ENCODE results near the gene CKS1B.

CKS1B gene

DNA sequence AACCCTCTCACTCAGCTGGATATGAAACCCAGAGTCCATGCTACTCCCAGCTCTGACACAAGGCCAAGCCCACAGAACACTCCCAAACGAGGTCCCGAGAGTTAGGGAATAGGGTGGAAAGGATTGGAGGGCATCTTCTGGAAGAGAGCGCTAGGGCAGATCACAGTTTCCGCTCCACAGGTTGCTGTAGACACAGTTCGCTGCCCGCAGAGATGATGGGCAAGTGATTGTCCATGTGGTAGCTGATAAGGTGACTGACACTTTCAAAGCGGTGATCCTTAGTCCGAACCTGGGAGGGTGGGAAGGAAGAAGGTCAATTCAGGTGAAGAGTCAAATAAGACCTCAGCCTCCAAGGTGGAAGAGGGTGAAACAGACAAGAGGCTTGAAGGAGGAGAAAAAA, 10.8 kb upstream of the CKS1B start:
- TF ChIP-seq, protein P1, sequence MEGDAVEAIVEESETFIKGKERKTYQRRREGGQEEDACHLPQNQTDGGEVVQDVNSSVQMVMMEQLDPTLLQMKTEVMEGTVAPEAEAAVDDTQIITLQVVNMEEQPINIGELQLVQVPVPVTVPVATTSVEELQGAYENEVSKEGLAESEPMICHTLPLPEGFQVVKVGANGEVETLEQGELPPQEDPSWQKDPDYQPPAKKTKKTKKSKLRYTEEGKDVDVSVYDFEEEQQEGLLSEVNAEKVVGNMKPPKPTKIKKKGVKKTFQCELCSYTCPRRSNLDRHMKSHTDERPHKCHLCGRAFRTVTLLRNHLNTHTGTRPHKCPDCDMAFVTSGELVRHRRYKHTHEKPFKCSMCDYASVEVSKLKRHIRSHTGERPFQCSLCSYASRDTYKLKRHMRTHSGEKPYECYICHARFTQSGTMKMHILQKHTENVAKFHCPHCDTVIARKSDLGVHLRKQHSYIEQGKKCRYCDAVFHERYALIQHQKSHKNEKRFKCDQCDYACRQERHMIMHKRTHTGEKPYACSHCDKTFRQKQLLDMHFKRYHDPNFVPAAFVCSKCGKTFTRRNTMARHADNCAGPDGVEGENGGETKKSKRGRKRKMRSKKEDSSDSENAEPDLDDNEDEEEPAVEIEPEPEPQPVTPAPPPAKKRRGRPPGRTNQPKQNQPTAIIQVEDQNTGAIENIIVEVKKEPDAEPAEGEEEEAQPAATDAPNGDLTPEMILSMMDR (IDR thresholded peaks at IDR 0.05; ENCODE audit: poor library complexity, severe bottlenecking) = no peak
- no peak for DNase-seq (ENCODE audit: low spot score)
- H3K27ac ChIP-seq (ENCODE audit: poor library complexity, severe bottlenecking) = peak overlapping the region; percentile 99
- peaks cover 22% of the 10 kb centered on the region for H3K4me1 ChIP-seq (ENCODE audit: insufficient read depth, poor library complexity, severe bottlenecking)
- no peak overlapping the region for H3K4me3 ChIP-seq (ENCODE audit: severe bottlenecking)
- H3K36me3 ChIP-seq (ENCODE audit: low read depth) = peaks cover 72% of the 10 kb centered on the region
- no peaks in the 10 kb centered on the region for H3K9me3 ChIP-seq (ENCODE audit: severe bottlenecking)
- ATAC-seq (ENCODE audit: low read depth) = no peak
- H3K27me3 ChIP-seq (ENCODE audit: insufficient read depth, poor library complexity, severe bottlenecking) = no peaks in the 10 kb centered on the region

DNA sequence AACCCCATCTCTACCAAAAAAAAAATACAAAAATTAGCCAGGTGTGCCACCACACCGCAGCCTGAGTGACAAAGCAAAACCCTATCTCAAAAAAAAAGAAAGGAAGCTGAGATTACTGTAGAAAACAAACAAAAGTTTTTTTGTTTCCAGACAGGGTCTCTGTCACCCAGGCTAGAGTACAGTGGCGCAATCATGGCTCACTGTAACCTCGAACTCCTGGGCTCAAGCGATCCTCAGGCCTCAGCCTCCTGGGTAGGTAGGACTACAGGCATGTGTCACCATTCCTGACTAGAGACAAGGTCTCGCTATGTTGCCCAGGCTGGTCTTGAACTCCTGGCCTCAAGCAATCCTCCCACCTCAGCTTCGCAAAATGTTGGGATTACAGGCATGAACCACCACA, 10.1 kb upstream of the CKS1B start:
- H3K4me1 ChIP-seq (ENCODE audit: insufficient read depth, poor library complexity, severe bottlenecking) = peaks cover 23% of the 10 kb centered on the region
- no peak for ATAC-seq (ENCODE audit: low read depth)
- H3K9me3 ChIP-seq (ENCODE audit: severe bottlenecking) = no peaks in the 10 kb centered on the region
- H3K27ac ChIP-seq (ENCODE audit: poor library complexity, severe bottlenecking) = peak overlapping the region; percentile 99
- TF ChIP-seq, protein P1 (IDR thresholded peaks at IDR 0.05; ENCODE audit: poor library complexity, severe bottlenecking) = no peak
- DNase-seq (ENCODE audit: low spot score) = no peak
- H3K27me3 ChIP-seq (ENCODE audit: insufficient read depth, poor library complexity, severe bottlenecking) = no peaks in the 10 kb centered on the region
- H3K4me3 ChIP-seq (ENCODE audit: severe bottlenecking) = no peak overlapping the region
- peaks cover 77% of the 10 kb centered on the region for H3K36me3 ChIP-seq (ENCODE audit: low read depth)

DNA sequence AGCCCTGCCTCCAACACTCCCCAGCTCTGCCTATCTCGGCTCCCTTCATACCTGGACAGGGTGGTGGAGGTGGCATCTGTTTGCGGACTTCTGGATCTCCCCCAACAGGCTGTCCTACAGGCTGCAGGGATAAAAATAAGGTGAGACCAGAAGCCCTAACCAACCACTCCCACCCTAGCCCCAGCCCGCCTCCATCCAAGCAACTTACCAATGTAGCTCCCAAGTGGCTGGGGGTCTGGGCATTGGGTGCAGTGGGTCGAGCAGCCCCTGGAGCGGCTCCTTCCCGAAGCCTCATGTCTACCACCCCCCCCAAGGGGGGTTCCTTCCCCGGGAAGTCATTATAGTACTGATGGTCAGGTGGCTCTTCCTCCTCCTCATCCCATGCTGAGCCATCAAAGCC, 8.4 kb upstream of the CKS1B start:
- TF ChIP-seq, protein P1 (IDR thresholded peaks at IDR 0.05; ENCODE audit: poor library complexity, severe bottlenecking) = no peak
- Histone ChIP-seq H3K27me3 (ENCODE audit: insufficient read depth, poor library complexity, severe bottlenecking) (no peaks in the 10 kb centered on the region), H3K4me3 (ENCODE audit: severe bottlenecking) (no peak overlapping the region), H3K9me3 (ENCODE audit: severe bottlenecking) (no peaks in the 10 kb centered on the region), H3K27ac (ENCODE audit: poor library complexity, severe bottlenecking) (peak overlapping the region; percentile 99), H3K36me3 (ENCODE audit: low read depth) (peaks cover 73% of the 10 kb centered on the region), H3K4me1 (ENCODE audit: insufficient read depth, poor library complexity, severe bottlenecking) (peaks cover 23% of the 10 kb centered on the region)
- DNase-seq (ENCODE audit: low spot score) (no peak), ATAC-seq (ENCODE audit: low read depth) (no peak)

DNA sequence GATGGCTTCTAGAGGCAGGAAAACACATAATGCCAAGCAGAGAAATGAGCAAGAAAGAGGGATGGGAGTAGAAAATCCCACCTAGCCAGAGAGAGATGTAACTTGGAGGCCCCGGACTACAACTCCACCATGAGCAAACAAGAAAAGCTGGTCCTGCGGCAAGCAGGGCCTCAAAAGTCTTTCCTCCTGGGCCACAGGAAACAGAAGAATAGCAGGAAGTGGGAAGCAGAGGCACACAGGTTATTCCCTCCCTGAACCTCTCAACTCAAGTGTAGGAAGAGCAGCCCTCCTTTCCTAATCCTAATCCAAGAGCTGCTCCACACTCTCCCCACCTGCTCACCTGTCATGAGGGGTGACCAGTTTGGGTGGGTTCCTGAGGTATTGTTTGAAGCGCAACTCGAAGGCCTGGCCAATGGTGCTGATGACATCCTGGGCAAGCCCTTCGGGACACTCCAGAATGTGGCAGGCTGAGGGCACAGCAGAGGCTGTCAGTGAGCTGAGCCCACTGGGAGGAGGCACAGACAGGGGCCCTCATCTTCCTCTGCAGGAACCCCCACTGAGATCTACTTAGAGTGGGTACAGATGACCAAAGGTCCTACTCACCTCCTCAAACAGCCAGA, 7.0 kb upstream of the CKS1B start:
- no peaks in the 10 kb centered on the region for H3K9me3 ChIP-seq (ENCODE audit: severe bottlenecking)
- no peak overlapping the region for H3K4me3 ChIP-seq (ENCODE audit: severe bottlenecking)
- TF ChIP-seq, protein P1 (IDR thresholded peaks at IDR 0.05; ENCODE audit: poor library complexity, severe bottlenecking) = no peak
- peaks cover 32% of the 10 kb centered on the region for H3K4me1 ChIP-seq (ENCODE audit: insufficient read depth, poor library complexity, severe bottlenecking)
- ATAC-seq (ENCODE audit: low read depth) (no peak), DNase-seq (ENCODE audit: low spot score) (no peak)
- peaks cover 70% of the 10 kb centered on the region for H3K36me3 ChIP-seq (ENCODE audit: low read depth)
- H3K27me3 ChIP-seq (ENCODE audit: insufficient read depth, poor library complexity, severe bottlenecking) = no peaks in the 10 kb centered on the region
- H3K27ac ChIP-seq (ENCODE audit: poor library complexity, severe bottlenecking) = peak overlapping the region; percentile 99

DNA sequence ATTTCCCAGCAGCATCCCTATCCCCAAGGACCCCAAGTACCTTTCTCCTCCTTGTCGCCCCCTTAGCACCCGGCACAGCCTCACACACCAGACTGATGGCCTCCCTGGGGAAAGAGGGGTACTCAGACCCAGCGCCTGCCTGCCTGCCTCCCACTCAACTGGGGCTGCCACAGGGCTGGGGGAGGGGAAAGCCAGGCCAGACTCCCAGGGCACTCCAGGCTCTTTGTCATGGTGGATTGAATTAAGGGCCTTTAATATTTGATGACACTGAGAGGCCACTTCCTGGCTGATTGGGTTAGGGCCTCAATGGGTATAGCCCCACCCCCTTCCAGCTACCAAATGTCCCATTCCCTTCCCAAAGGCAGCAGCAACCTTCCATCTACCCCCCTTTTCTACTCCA, 5.8 kb upstream of the CKS1B start:
- ATAC-seq (ENCODE audit: low read depth) (no peak), DNase-seq (ENCODE audit: low spot score) (no peak)
- H3K36me3 ChIP-seq (ENCODE audit: low read depth) = peaks cover 57% of the 10 kb centered on the region
- H3K27ac ChIP-seq (ENCODE audit: poor library complexity, severe bottlenecking) = peak overlapping the region; percentile 99
- peak overlapping the region; percentile 57 for H3K4me3 ChIP-seq (ENCODE audit: severe bottlenecking)
- H3K27me3 ChIP-seq (ENCODE audit: insufficient read depth, poor library complexity, severe bottlenecking) = no peaks in the 10 kb centered on the region
- no peaks in the 10 kb centered on the region for H3K9me3 ChIP-seq (ENCODE audit: severe bottlenecking)
- TF ChIP-seq, protein P1 (IDR thresholded peaks at IDR 0.05; ENCODE audit: poor library complexity, severe bottlenecking) = no peak
- H3K4me1 ChIP-seq (ENCODE audit: insufficient read depth, poor library complexity, severe bottlenecking) = peaks cover 33% of the 10 kb centered on the region

All from RWPE2 (cell line).